Liver (tissue), 9 donors: ENCODE data around the gene NAGPA. TPM values are rescaled to one million over a fixed set of nuclear protein-coding genes. Genes with fewer than 3 reads are reported as not detected.
A peak's percentile ranks its signal among the peaks of the same experiment; 100 is the strongest.

ENCODE experiments used
- DNase-seq: peaks from one replicate; pipeline ENCODE4 v3.0.0-alpha.2; 2017; ENCODE audit warnings: low spot score
- H3K27ac ChIP-seq, 2 donors: one replicate each; pipeline ENCODE4 v1.7.0; 2013; ENCODE audit warnings: inconsistent platforms in 2 of 2, low read length in 2 of 2, control low read depth in 1 of 2, low read depth in 1 of 2, mild to moderate bottlenecking in 1 of 2
- H3K27me3 ChIP-seq, 4 donors: one replicate each; pipeline versions ENCODE4 v1.6.1 to v1.7.0; 2013; ENCODE audit warnings: low read length in 3 of 4, inconsistent platforms in 1 of 4, mild to moderate bottlenecking in 1 of 4, moderate library complexity in 1 of 4; ENCODE audit not compliant: control insufficient read depth in 4 of 4, insufficient read depth in 4 of 4
- H3K36me3 ChIP-seq, 4 donors: one replicate each; pipeline versions ENCODE4 v1.6.1 to v1.7.0; 2013; ENCODE audit warnings: low read length in 3 of 4, mild to moderate bottlenecking in 3 of 4, low read depth in 1 of 4, moderate library complexity in 1 of 4; ENCODE audit not compliant: control insufficient read depth in 4 of 4, insufficient read depth in 3 of 4
- H3K4me1 ChIP-seq, 4 donors: one replicate each; pipeline versions ENCODE4 v1.6.1 to v1.7.0; 2013; ENCODE audit warnings: low read length in 3 of 4, mild to moderate bottlenecking in 3 of 4, moderate library complexity in 1 of 4; ENCODE audit not compliant: control insufficient read depth in 4 of 4, insufficient read depth in 4 of 4
- H3K4me3 ChIP-seq, 3 donors: one replicate each; pipeline versions ENCODE4 v1.6.1 to v1.7.0; 2013; ENCODE audit warnings: low read length in 3 of 3, control low read depth in 1 of 3, low read depth in 1 of 3, mild to moderate bottlenecking in 1 of 3
- H3K9ac ChIP-seq, 2 donors: one replicate each; pipeline ENCODE4 v1.7.0; 2013; ENCODE audit warnings: low read length in 2 of 2, mild to moderate bottlenecking in 2 of 2, moderate library complexity in 2 of 2, control low read depth in 1 of 2, low read depth in 1 of 2
- H3K9me3 ChIP-seq, 4 donors: one replicate each; pipeline versions ENCODE4 v1.6.1 to v1.7.0; 2013; ENCODE audit warnings: low read length in 3 of 4; ENCODE audit not compliant: control insufficient read depth in 4 of 4
- ATF3 ChIP-seq: IDR thresholded peaks from 2 replicates; pipeline ENCODE4 v1.6.1; 2016; ENCODE audit warnings: antibody characterized with exemption
- CTCF ChIP-seq: fragments of 150-350 bp; IDR thresholded peaks from 2 replicates; pipeline ENCODE4 v1.5.1; 2017; ENCODE audit warnings: improper control_type of control experiment, low read depth, low read length; ENCODE audit not compliant: missing input control
- EGR1 ChIP-seq, 2 donors: IDR thresholded peaks; 2 replicates each; pipeline ENCODE4 v1.6.1; 2016 to 2018; ENCODE audit warnings: antibody characterized with exemption in 2 of 2, low read depth in 2 of 2
- FOXA1 ChIP-seq: IDR thresholded peaks from 2 replicates; pipeline ENCODE4 v1.6.1; 2016; ENCODE audit warnings: antibody characterized with exemption
- FOXA2 ChIP-seq: IDR thresholded peaks from 2 replicates; pipeline ENCODE4 v1.6.1; 2016; ENCODE audit warnings: antibody characterized with exemption
- GABPA ChIP-seq, 2 donors: IDR thresholded peaks in 1 of 2; conservative IDR thresholded peaks in 1 of 2; 2 replicates each; pipeline ENCODE4 v1.6.1; 2016; ENCODE audit warnings: antibody characterized with exemption in 2 of 2, mild to moderate bottlenecking in 1 of 2, moderate library complexity in 1 of 2
- HNF4A ChIP-seq, 2 donors: conservative IDR thresholded peaks; 2 replicates each; pipeline ENCODE4 v1.6.1; 2016; ENCODE audit warnings: antibody characterized with exemption in 2 of 2, mild to moderate bottlenecking in 2 of 2
- HNF4G ChIP-seq: IDR thresholded peaks from 2 replicates; pipeline ENCODE4 v1.6.1; 2016; ENCODE audit warnings: antibody characterized with exemption
- JUND ChIP-seq, 2 donors: IDR thresholded peaks; 2 replicates each; pipeline ENCODE4 v1.6.1; 2016; ENCODE audit warnings: antibody characterized with exemption in 2 of 2
- MAX ChIP-seq: IDR thresholded peaks from 2 replicates; pipeline ENCODE4 v1.6.1; 2016; ENCODE audit warnings: antibody characterized with exemption
- NR2F2 ChIP-seq: IDR thresholded peaks from 2 replicates; pipeline ENCODE4 v1.6.1; 2016; ENCODE audit warnings: antibody characterized with exemption
- RAD21 ChIP-seq, 2 donors: IDR thresholded peaks; 2 replicates each; pipeline ENCODE4 v1.6.1; 2016; ENCODE audit warnings: antibody characterized with exemption in 2 of 2, mild to moderate bottlenecking in 2 of 2
- RXRA ChIP-seq, 2 donors: IDR thresholded peaks; 2 replicates each; pipeline ENCODE4 v1.6.1; 2017 to 2018; ENCODE audit warnings: antibody characterized with exemption in 2 of 2, mild to moderate bottlenecking in 1 of 2
- TAF1 ChIP-seq: conservative IDR thresholded peaks from 2 replicates; pipeline ENCODE4 v1.6.1; 2016; ENCODE audit warnings: antibody characterized with exemption, mild to moderate bottlenecking
- YY1 ChIP-seq: IDR thresholded peaks from 2 replicates; pipeline ENCODE4 v1.6.1; 2016; ENCODE audit warnings: antibody characterized with exemption, mild to moderate bottlenecking
- ZBTB33 ChIP-seq: IDR thresholded peaks from 2 replicates; pipeline ENCODE4 v1.6.1; 2016; ENCODE audit warnings: antibody characterized with exemption
- WGBS: extraction: QIAGEN DNeasy Blood & Tissue Kit; methylation state at CpG from one replicate; pipeline ENCODE4 v1.1.7; 2013; 5-methylcytosine and 5-hydroxymethylcytosine counted together
- polyA plus RNA-seq, 2 donors: library from polyadenylated mRNA; stranded (reverse) in 1 of 2; unstranded in 1 of 2; fragments of 200-250 nt in 1 of 2; fragments of >200 nt in 1 of 2; fragmentation: Nextera tagmentation in 1 of 2; extraction: Ambion mirVana in 1 of 2; gene quantifications; one replicate each; pipeline versions ENCODE4 v1.2.1 to v1.2.3, GENCODE V29; 2013 to 2015
- total RNA-seq, 2 donors: library from RNA; depleted of rRNA; stranded (reverse); fragments of >200 nt; gene quantifications; one replicate each; pipeline ENCODE4 v1.2.3, GENCODE V29; 2014
- donor health status: healthy.
- donor health status: healthy.
- donor health status: healthy.
- donor health status: healthy.
- donor health status: healthy.

NAGPA gene
- total and polyA plus RNA-seq, 4 donors = 5.4 to 13.4 (median 10.7) TPM

- H3K36me3 ChIP-seq = peaks cover 6 to 18% (median 14%) of the 10 kb centered on the region in 4 donors
- H3K9me3 ChIP-seq = no peaks in the 10 kb centered on the region
- peaks cover 1 to 19% (median 8%) of the 10 kb centered on the region in 4 donors for H3K4me1 ChIP-seq
- no peak for DNase-seq
- TF ChIP-seq HNF4A (conservative IDR thresholded peaks at IDR 0.05) (no peak), CTCF (no peak), ATF3 (no peak), EGR1 (IDR thresholded peaks at IDR 0.05; ENCODE audit: low read depth in 2 of 2) (no peak)
- peak overlapping the region in 1 of 2 donors; percentile 75 for H3K9ac ChIP-seq
- WGBS = 67% methylated on average over 12 of the region's 12 CpGs
- peak overlapping the region; percentile 44 to 78 for H3K27ac ChIP-seq
- peak overlapping the region; percentile 75 to 93 (median 83) for H3K4me3 ChIP-seq
- no peaks in the 10 kb centered on the region for H3K27me3 ChIP-seq
Measured at GRCh38 chr16:5072334-5073278, 38.9 kb upstream of the NAGPA start.

- peak; percentile 89 for DNase-seq
- H3K27ac ChIP-seq = peak within 1 kb of the TSS; percentile 44 to 78
- H3K4me3 ChIP-seq = peak within 1 kb of the TSS; percentile 75 to 93 (median 83)
Measured at GRCh38 chr16:5071681-5072333, 38.1 kb upstream of the NAGPA start, which contains the start of gene ALG1. Gene ALG1 (plus strand): TSS chr16:5071843. CDS start chr16:5071850, 7 bp downstream.

GRCh38 chr16:5071341-5071680, 37.6 kb upstream of the NAGPA start:
- peak overlapping the region; percentile 44 to 78 for H3K27ac ChIP-seq
- TF ChIP-seq MAX (no peak), CTCF (no peak), GABPA (IDR thresholded peaks at IDR 0.05 in 1 of 2, conservative IDR thresholded peaks at IDR 0.05 in 1 of 2) (no peak), FOXA2 (no peak), RXRA (IDR thresholded peaks at IDR 0.05) (no peak), TAF1 (no peak), ZBTB33 (no peak), ATF3 (no peak), HNF4A (conservative IDR thresholded peaks at IDR 0.05) (no peak), NR2F2 (no peak), EGR1 (IDR thresholded peaks at IDR 0.05; ENCODE audit: low read depth in 2 of 2) (no peak), FOXA1 (no peak), HNF4G (no peak), RAD21 (IDR thresholded peaks at IDR 0.05) (no peak), JUND (IDR thresholded peaks at IDR 0.05) (no peak)

More at GRCh38 chr16:5071681-5072333, 38.1 kb upstream of the NAGPA start, which contains the start of gene ALG1:
- peaks cover 6 to 14% (median 9%) of the 10 kb centered on the region in 4 donors for H3K36me3 ChIP-seq
- under 1% methylated on average over 53 of the region's 53 CpGs for WGBS
- H3K9ac ChIP-seq = peak within 1 kb of the TSS; percentile 79 to 81
- no peaks in the 10 kb centered on the region for H3K9me3 ChIP-seq
- TF ChIP-seq RXRA (IDR thresholded peaks at IDR 0.05) (peak in 1 of 2 donors; percentile 35), YY1 (peak; percentile 99), ATF3 (peak; percentile 72), RAD21 (IDR thresholded peaks at IDR 0.05) (no peak), TAF1 (peak; percentile 90)
- no peaks in the 10 kb centered on the region for H3K27me3 ChIP-seq
- peaks cover 1 to 19% (median 8%) of the 10 kb centered on the region in 4 donors for H3K4me1 ChIP-seq

More at GRCh38 chr16:5071341-5071680, 37.6 kb upstream of the NAGPA start:
- H3K9me3 ChIP-seq = no peaks in the 10 kb centered on the region
- DNase-seq = no peak
- peaks cover 1 to 19% (median 8%) of the 10 kb centered on the region in 4 donors for H3K4me1 ChIP-seq
- WGBS = 48% methylated on average over 7 of the region's 7 CpGs
- peak overlapping the region; percentile 75 to 93 (median 83) for H3K4me3 ChIP-seq
- H3K9ac ChIP-seq = peak overlapping the region; percentile 79 to 81
- H3K27me3 ChIP-seq = no peaks in the 10 kb centered on the region
- H3K36me3 ChIP-seq = peaks cover 5 to 12% (median 7%) of the 10 kb centered on the region in 4 donors
